Cardiac muscle cell (in vitro differentiated cells and primary cell): ENCODE measurements around the gene GJB1. TPM values are rescaled to one million over a fixed set of nuclear protein-coding genes. Genes with fewer than 3 reads are reported as not detected.

Experiments
- DNase-seq, 2 donors: peaks; one replicate each; pipeline versions ENCODE4 v3.0.0 to v3.0.0-alpha.2; 2010 to 2017; ENCODE audit warnings: low read depth in 1 of 2, low spot score in 1 of 2
- H3K27ac ChIP-seq: fragments of 200-600 bp; sonication (generic); 2 replicates; pipeline ENCODE4 v1.5.1; 2016
- H3K27me3 ChIP-seq: fragments of 200-600 bp; sonication (generic); 2 replicates; pipeline ENCODE4 v1.6.0; 2016; ENCODE audit warnings: control low read depth
- H3K36me3 ChIP-seq: fragments of 200-600 bp; sonication (generic); 2 replicates; pipeline ENCODE4 v1.5.1; 2016; ENCODE audit warnings: control low read depth
- H3K4me1 ChIP-seq: fragments of 200-600 bp; sonication (generic); 2 replicates; pipeline ENCODE4 v1.8.1; 2017; ENCODE audit warnings: low read depth, mild to moderate bottlenecking, mixed run types
- H3K4me3 ChIP-seq: fragments of 200-600 bp; sonication (generic); 2 replicates; pipeline ENCODE4 v1.5.1; 2016; ENCODE audit warnings: mild to moderate bottlenecking
- H3K9me3 ChIP-seq: fragments of 200-600 bp; sonication (generic); 2 replicates; pipeline ENCODE4 v1.5.1; 2017; ENCODE audit warnings: low read depth, mild to moderate bottlenecking, control low read depth
- polyA plus RNA-seq: library from polyadenylated mRNA; unstranded; fragments of >200 nt; fragmentation: Nextera tagmentation; extraction: Ambion mirVana; gene quantifications from 2 replicates; pipeline ENCODE4 v1.2.1, GENCODE V29; 2016
- total RNA-seq: library from RNA; depleted of rRNA; stranded (reverse); fragments of >200 nt; gene quantifications from 2 replicates; pipeline ENCODE4 v1.2.3, GENCODE V29; 2016
- TF ChIP-seq, protein P1 (sequence below): IDR thresholded peaks from 2 replicates; pipeline ENCODE4 v1.5.1; 2012; ENCODE audit warnings: low read depth, mild to moderate bottlenecking, low read length

GJB1 gene
- total and polyA plus RNA-seq, 2 experiments from 2014 or later = not detected

DNA sequence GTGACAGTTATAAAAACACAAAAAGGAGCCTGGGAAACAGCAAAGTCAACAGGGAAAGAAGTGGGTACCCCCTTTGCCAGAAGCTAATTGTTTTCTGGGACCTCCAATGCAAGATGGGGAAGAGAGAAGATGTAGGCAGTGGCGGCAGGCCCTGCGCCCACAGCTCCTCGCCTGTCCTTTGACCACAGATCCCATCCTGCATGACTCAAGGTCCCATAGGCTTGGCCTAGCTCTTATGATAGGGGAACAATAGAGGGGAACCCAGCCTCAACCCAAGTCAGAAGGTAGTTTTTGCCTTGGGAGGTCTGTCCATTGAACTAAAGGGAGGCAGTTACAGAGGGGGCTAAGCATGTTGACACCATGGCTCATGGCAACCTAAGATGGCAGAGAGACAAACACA is 16.8 kb downstream of the GJB1 start:
- H3K4me1 ChIP-seq = no peaks in the 10 kb centered on the region
- H3K4me3 ChIP-seq = no peak overlapping the region
- no peaks in the 10 kb centered on the region for H3K9me3 ChIP-seq
- TF ChIP-seq, protein P1, sequence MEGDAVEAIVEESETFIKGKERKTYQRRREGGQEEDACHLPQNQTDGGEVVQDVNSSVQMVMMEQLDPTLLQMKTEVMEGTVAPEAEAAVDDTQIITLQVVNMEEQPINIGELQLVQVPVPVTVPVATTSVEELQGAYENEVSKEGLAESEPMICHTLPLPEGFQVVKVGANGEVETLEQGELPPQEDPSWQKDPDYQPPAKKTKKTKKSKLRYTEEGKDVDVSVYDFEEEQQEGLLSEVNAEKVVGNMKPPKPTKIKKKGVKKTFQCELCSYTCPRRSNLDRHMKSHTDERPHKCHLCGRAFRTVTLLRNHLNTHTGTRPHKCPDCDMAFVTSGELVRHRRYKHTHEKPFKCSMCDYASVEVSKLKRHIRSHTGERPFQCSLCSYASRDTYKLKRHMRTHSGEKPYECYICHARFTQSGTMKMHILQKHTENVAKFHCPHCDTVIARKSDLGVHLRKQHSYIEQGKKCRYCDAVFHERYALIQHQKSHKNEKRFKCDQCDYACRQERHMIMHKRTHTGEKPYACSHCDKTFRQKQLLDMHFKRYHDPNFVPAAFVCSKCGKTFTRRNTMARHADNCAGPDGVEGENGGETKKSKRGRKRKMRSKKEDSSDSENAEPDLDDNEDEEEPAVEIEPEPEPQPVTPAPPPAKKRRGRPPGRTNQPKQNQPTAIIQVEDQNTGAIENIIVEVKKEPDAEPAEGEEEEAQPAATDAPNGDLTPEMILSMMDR = no peak
- no peak overlapping the region for H3K27ac ChIP-seq
- no peaks in the 10 kb centered on the region for H3K27me3 ChIP-seq
- H3K36me3 ChIP-seq = peaks cover 13% of the 10 kb centered on the region
- DNase-seq = no peak

DNA sequence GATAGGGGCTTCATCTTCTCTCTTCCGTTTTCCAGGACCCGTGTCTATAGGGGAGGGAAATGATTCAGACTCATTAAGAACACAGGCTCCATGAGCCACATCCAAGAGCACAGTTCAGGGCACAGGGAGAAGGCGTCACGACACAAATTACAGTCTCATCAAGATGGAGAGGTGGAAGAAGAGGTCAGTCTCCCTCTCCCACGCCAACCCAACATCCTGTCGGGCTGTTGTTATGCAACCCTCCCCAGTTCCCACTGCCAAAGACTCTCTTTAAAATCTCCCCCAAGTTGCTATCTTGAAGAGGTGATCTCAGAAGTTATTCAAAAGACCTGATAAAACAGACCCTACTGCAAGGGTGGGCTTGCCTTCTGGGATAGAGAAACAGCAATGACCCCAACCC is 18.3 kb downstream of the GJB1 start:
- DNase-seq = no peak
- H3K9me3 ChIP-seq = no peaks in the 10 kb centered on the region
- H3K4me3 ChIP-seq = no peak overlapping the region
- H3K36me3 ChIP-seq = peaks cover 19% of the 10 kb centered on the region
- no peaks in the 10 kb centered on the region for H3K27me3 ChIP-seq
- TF ChIP-seq, protein P1 = no peak
- no peaks in the 10 kb centered on the region for H3K4me1 ChIP-seq
- no peak overlapping the region for H3K27ac ChIP-seq

DNA sequence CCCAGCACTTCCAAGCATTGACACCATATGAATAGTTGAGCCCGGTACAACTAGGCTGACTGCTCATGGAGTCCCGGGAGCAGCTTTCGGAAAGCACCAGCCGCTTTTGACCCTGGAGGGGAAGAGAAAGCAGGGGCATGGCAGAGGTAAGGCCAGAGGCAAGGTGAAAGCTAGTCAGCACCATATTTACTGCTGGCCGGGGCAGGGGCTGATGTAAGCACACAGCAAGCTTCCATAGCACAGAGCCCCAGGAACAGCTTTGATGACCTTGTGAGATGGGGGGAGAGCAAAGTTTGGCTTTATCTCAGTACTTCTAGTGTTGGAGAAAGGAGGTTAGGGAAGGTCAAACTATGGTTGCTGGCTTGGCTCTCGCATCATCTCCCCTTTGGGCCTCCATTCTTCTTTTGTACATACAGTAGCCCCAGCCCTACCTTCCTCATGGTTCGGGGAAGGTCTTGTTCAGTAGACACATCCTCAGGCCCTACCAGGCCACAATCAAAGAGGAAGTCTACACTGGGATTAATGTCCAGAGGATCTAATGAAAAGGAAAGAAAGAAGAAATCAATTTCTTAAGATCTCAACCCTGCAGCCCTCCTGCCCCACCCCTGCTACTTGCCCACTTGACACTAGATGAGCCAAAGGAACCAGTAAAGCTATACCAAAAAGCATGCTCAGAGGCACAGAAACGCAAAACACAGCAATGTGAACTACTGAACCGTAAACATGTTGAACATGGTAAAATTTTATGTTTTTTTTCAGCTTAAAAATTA is 21.5 kb downstream of the GJB1 start:
- DNase-seq = no peak
- Histone ChIP-seq H3K27ac (no peak overlapping the region), H3K4me1 (no peaks in the 10 kb centered on the region), H3K9me3 (no peaks in the 10 kb centered on the region), H3K36me3 (peaks cover 26% of the 10 kb centered on the region), H3K4me3 (no peak overlapping the region), H3K27me3 (no peaks in the 10 kb centered on the region)
- TF ChIP-seq, protein P1 = no peak

DNA sequence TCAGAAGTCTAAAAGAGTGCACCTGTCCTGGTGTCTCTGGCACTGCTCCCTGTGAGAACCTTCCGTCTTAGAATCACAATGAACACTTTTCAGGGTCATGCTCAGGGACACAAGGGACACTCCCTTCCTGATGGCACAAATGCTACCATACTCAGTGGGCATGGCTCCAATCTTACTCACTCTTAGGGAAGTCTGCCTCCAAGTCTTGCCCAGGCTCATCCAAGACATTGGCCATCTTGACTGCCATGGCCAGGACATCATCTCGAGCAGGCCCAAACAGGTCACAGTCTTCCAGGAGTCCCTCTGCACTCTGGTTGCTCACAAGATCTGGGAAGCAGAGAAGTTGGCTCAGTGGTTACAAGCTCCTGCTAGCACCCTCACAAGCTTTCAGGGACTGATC is 22.1 kb downstream of the GJB1 start:
- H3K27me3 ChIP-seq = no peaks in the 10 kb centered on the region
- no peak overlapping the region for H3K4me3 ChIP-seq
- peaks cover 26% of the 10 kb centered on the region for H3K36me3 ChIP-seq
- TF ChIP-seq, protein P1 = no peak
- H3K9me3 ChIP-seq = no peaks in the 10 kb centered on the region
- no peak for DNase-seq
- no peaks in the 10 kb centered on the region for H3K4me1 ChIP-seq
- H3K27ac ChIP-seq = no peak overlapping the region

DNA sequence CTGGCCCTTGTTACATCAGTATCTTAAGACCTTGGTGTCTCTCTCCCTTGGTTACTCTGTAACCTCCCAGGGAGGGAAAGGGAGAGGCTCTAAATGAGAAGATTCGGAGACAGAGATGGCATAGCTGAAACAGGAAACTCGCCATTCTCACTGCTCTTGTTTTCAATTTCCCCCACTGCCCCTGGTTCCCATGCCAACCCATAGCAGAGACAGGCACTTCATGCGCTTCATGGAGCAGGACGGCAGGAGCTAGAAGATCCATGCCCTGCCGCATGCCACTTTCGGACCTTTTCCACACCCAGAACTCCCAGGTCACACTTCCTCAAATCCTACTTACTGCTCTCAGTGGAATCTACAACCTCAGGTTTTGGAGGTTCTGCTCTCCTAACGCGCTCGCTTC is 27.8 kb downstream of the GJB1 start:
- no peaks in the 10 kb centered on the region for H3K27me3 ChIP-seq

More for the DNA sequence above, 27.8 kb downstream of the GJB1 start:
- Histone ChIP-seq H3K4me3 (no peak overlapping the region), H3K9me3 (no peaks in the 10 kb centered on the region), H3K4me1 (peaks cover 7% of the 10 kb centered on the region), H3K36me3 (peaks cover 7% of the 10 kb centered on the region), H3K27ac (no peak overlapping the region)
- no peak for DNase-seq
- TF ChIP-seq, protein P1 = no peak
